PC-9 (cell line): ENCODE data around the gene ANKS1B. TPM values are rescaled to one million over a fixed set of nuclear protein-coding genes. Genes with fewer than 3 reads are reported as not detected.

Experiments used
- BruUV-seq: library from RNA; stranded (reverse); fragments of 400-500 nt; replicated peaks from 2 replicates; lab custom pipeline; 2021; lab: Mats Ljungman, UMichigan
- CTCF ChIA-PET: fragments of 300-600 bp; sonication (Branson Sonifier 250); formaldehyde crosslinking; loops from one replicate; lab custom pipeline; 2022; ENCODE audit warnings: antibody characterized with exemption; lab: Charles Lee
- POLR2A ChIA-PET: fragments of 300-600 bp; sonication (Branson Sonifier 250); formaldehyde crosslinking; loops from one replicate; lab custom pipeline; 2022; ENCODE audit warnings: antibody characterized with exemption; ENCODE audit not compliant: unreplicated experiment; lab: Charles Lee
- DNase-seq, 2 experiments: peaks; one replicate each; pipeline versions ENCODE4 v3.0.0 to v3.0.0-alpha.2; 2015 to 2022; ENCODE audit warnings: mixed read lengths in 1 of 2
- H2AFZ ChIP-seq: fragments of 200-600 bp; sonication (generic); 2 replicates; pipeline ENCODE4 v1.8.1; 2017; ENCODE audit warnings: antibody characterized with exemption
- H3F3A ChIP-seq: fragments of 200-600 bp; sonication (generic); 2 replicates; pipeline ENCODE4 v1.8.1; 2017; ENCODE audit warnings: antibody characterized with exemption, mild to moderate bottlenecking, low read depth; ENCODE audit not compliant: insufficient read depth
- H3K27ac ChIP-seq: fragments of 200-600 bp; sonication (generic); 2 replicates; pipeline ENCODE4 v1.6.1; 2016; ENCODE audit warnings: mixed run types
- H3K27me3 ChIP-seq: fragments of 200-600 bp; sonication (generic); 2 replicates; pipeline ENCODE4 v1.6.1; 2016; ENCODE audit warnings: low read depth, mixed run types; ENCODE audit not compliant: insufficient read depth
- H3K36me3 ChIP-seq: fragments of 200-600 bp; sonication (generic); 2 replicates; pipeline ENCODE4 v1.6.1; 2016; ENCODE audit warnings: low read depth, mixed run types
- H3K4me1 ChIP-seq: fragments of 200-600 bp; sonication (generic); replicated peaks from 2 replicates; pipeline ENCODE4 v1.6.1; 2016; ENCODE audit warnings: mixed run types; ENCODE audit not compliant: insufficient read depth
- H3K4me2 ChIP-seq: fragments of 200-600 bp; sonication (generic); 2 replicates; pipeline ENCODE4 v1.6.1; 2017; ENCODE audit warnings: mixed run types
- H3K4me3 ChIP-seq: fragments of 200-600 bp; sonication (generic); 2 replicates; pipeline ENCODE4 v1.6.1; 2016; ENCODE audit warnings: mixed run types
- H3K79me2 ChIP-seq: fragments of 200-600 bp; sonication (generic); 2 replicates; pipeline ENCODE4 v1.6.1; 2017; ENCODE audit warnings: low read depth, mixed run types
- H3K9me2 ChIP-seq: fragments of 200-600 bp; sonication (generic); 2 replicates; pipeline ENCODE4 v1.8.1; 2017; ENCODE audit warnings: mild to moderate bottlenecking; ENCODE audit not compliant: insufficient read depth
- H3K9me3 ChIP-seq: fragments of 200-600 bp; sonication (generic); 2 replicates; pipeline ENCODE4 v1.8.1; 2016; ENCODE audit warnings: low read depth; ENCODE audit not compliant: insufficient read depth
- H4K20me1 ChIP-seq: fragments of 200-600 bp; sonication (generic); 2 replicates; pipeline ENCODE4 v1.8.1; 2017; ENCODE audit not compliant: insufficient read depth
- CTCF ChIP-seq: fragments of 200-600 bp; sonication (generic); conservative IDR thresholded peaks from 2 replicates; pipeline ENCODE4 v1.6.1; 2017; ENCODE audit warnings: mixed run types, antibody characterized with exemption, mild to moderate bottlenecking, moderate library complexity
- EZH2 ChIP-seq: fragments of 200-600 bp; sonication (generic); IDR thresholded peaks from 2 replicates; pipeline ENCODE4 v1.8.0; 2017; ENCODE audit warnings: antibody characterized with exemption, low read depth
- intact Hi-C: fragments of 100-400 bp; cut with micrococcal nuclease; formaldehyde crosslinking; loops from one replicate; pipeline ENCODE4 v1.10.0; 2022; ENCODE audit not compliant: unreplicated experiment
- total RNA-seq: library from RNA; stranded (reverse); gene quantifications from 2 replicates; pipeline ENCODE4 v1.2.3, GENCODE V29; 2021

The ANKS1B gene
- total RNA-seq, 1 experiment from 2014 or later = not detected

DNA sequence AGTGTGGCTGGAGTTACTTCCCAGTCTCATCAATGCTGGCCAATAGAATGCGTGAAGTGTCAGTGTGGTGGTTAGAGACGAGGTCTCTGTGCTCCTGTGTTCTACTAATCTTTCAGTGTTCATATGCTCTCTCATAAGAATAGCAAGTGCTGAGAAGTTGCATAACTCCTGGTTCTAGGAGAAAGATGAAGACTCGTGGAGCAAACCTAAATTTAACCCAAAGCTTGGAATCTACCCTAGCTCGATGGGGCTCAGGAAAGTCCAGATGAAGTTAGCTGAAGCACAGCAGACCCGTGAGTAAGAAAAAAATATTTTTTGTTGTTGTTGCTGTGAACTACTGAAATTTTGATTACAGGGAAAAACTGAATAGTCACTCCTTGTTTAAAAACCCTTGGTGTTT, 927.1 kb downstream of the ANKS1B start:
- POLR2A ChIA-PET = no interaction called here
- Histone ChIP-seq H3K79me2 (no peaks in the 10 kb centered on the region), H3K4me1 (no peaks in the 10 kb centered on the region), H3K4me3 (no peak overlapping the region), H3K36me3 (no peaks in the 10 kb centered on the region), H3F3A (no peaks in the 10 kb centered on the region), H3K9me3 (no peaks in the 10 kb centered on the region), H4K20me1 (no peaks in the 10 kb centered on the region), H3K4me2 (no peak overlapping the region), H3K27ac (no peak overlapping the region), H2AFZ (no peak overlapping the region), H3K9me2 (no peaks in the 10 kb centered on the region), H3K27me3 (peaks cover 11% of the 10 kb centered on the region; the same call in 1 of the 2 replicates)
- intact Hi-C loops = no loop called here
- no peak for TF ChIP-seq EZH2
- no peak for TF ChIP-seq CTCF
- no TSS peak for BruUV-seq
- DNase-seq = no peak
- CTCF ChIA-PET = no interaction called here

GRCh38 chr12:99056186-99056585, 928.5 kb downstream of the ANKS1B start:
- POLR2A ChIA-PET = no interaction called here
- DNase-seq = no peak
- H3K27ac ChIP-seq = no peak overlapping the region
- no peaks in the 10 kb centered on the region for H3K36me3 ChIP-seq
- no peak overlapping the region for H2AFZ ChIP-seq
- no peaks in the 10 kb centered on the region for H3F3A ChIP-seq
- no peaks in the 10 kb centered on the region for H4K20me1 ChIP-seq
- no TSS peak for BruUV-seq
- H3K9me2 ChIP-seq = no peaks in the 10 kb centered on the region
- no peaks in the 10 kb centered on the region for H3K9me3 ChIP-seq
- no peaks in the 10 kb centered on the region for H3K4me1 ChIP-seq
- H3K79me2 ChIP-seq = no peaks in the 10 kb centered on the region
- peaks cover 14% of the 10 kb centered on the region; the same call in 1 of the 2 replicates for H3K27me3 ChIP-seq
- no peak overlapping the region for H3K4me3 ChIP-seq
- CTCF ChIA-PET = no interaction called here
- TF ChIP-seq CTCF = no peak
- no peak for TF ChIP-seq EZH2
- no peak overlapping the region for H3K4me2 ChIP-seq
- intact Hi-C loops = no loop called here

GRCh38 chr12:99055299-99055698, 929.4 kb downstream of the ANKS1B start:
- Histone ChIP-seq H3K36me3 (no peaks in the 10 kb centered on the region), H4K20me1 (no peaks in the 10 kb centered on the region), H3K27ac (no peak overlapping the region), H2AFZ (no peak overlapping the region), H3K27me3 (peaks cover 14% of the 10 kb centered on the region; the same call in 1 of the 2 replicates), H3F3A (no peaks in the 10 kb centered on the region), H3K4me1 (no peaks in the 10 kb centered on the region), H3K9me2 (no peaks in the 10 kb centered on the region), H3K9me3 (no peaks in the 10 kb centered on the region), H3K4me2 (no peak overlapping the region), H3K4me3 (no peak overlapping the region), H3K79me2 (no peaks in the 10 kb centered on the region)
- intact Hi-C loops = no loop called here
- POLR2A ChIA-PET = no interaction called here
- DNase-seq = no peak
- BruUV-seq = no TSS peak
- TF ChIP-seq EZH2 = no peak
- no peak for TF ChIP-seq CTCF
- CTCF ChIA-PET = no interaction called here
